ENCODE results near the gene RPS27L. TPM values are rescaled to one million over a fixed set of nuclear protein-coding genes. Genes with fewer than 3 reads are reported as not detected.
"Not testable (repeated sequence)": the region's sequence is repeated elsewhere in the genome, so short reads cannot be mapped to it uniquely, and the experiment has no call there.

Gene RPS27L
- total and polyA plus RNA-seq, 9 of the 15 experiments (the other 6 are each of a cell fraction or from before 2014, with no cell fraction given): 72.2 to 382 (median 116) TPM

GRCh38 chr15:63105354-63105753 lies 51.9 kb downstream of the RPS27L start:
- H3K9me1 ChIP-seq (ENCODE audit: control insufficient read depth, insufficient read depth, low read length); H4K20me1 ChIP-seq (replicated peaks; ENCODE audit: control insufficient read depth, insufficient read depth, low read length); FAIRE-seq; H3K27me3 ChIP-seq (ENCODE audit: control insufficient read depth in 2 of 2, insufficient read depth in 2 of 2, low read length in 2 of 2); in situ Hi-C loops (cut with MboI); ATAC-seq; DNase-seq (ENCODE audit: extremely low read depth in 1 of 4, low spot score in 3 of 4); POLR2A ChIA-PET; CTCF ChIA-PET (ENCODE audit: low intra/inter-chr PET ratio); H3K4me2 ChIP-seq (ENCODE audit: insufficient read depth, low read length); H3K9me3 ChIP-seq (replicated peaks; ENCODE audit: control insufficient read depth, insufficient read depth, low read depth, low read length); H3K27ac ChIP-seq (ENCODE audit: extremely low read depth, low read depth, low read length); intact Hi-C loops (cut with micrococcal nuclease); H3K9ac ChIP-seq (ENCODE audit: insufficient read depth in 1 of 2, low read depth in 2 of 2, low read length in 2 of 2); H3K4me3 ChIP-seq; H3K79me2 ChIP-seq (ENCODE audit: control insufficient read depth, insufficient read depth, low read length); H3K36me3 ChIP-seq (ENCODE audit: control insufficient read depth, insufficient read depth, low read length); BruUV-seq (replicated peaks); H2AFZ ChIP-seq (ENCODE audit: low read depth, low read length): not testable (repeated sequence)
- peak; percentile 65 for TF ChIP-seq NFYB (IDR thresholded peaks at IDR 0.05; ENCODE audit: extremely low read depth, insufficient read length)
- TF ChIP-seq C11orf30 (IDR thresholded peaks at IDR 0.05; ENCODE audit: low read depth): 0 out of 2 replicates have a peak, but pooled peaks have one; percentile 17
- peak; percentile 39; the same call in 1 of the 2 replicates for TF ChIP-seq ZNF316 (IDR thresholded peaks at IDR 0.05)
- TF ChIP-seq RBM25 (IDR thresholded peaks at IDR 0.05; ENCODE audit: low read depth, low read length, severe bottlenecking): peak; percentile 47
- H3K4me1 ChIP-seq (replicated peaks in 1 of 2; ENCODE audit: control insufficient read depth in 2 of 2, insufficient read depth in 2 of 2, low read length in 2 of 2): peaks cover 0 to 16% of the 10 kb centered on the region in 2 experiments; a peak in 4 of 5 replicates
- 39% methylated on average over 8 of the region's 8 CpGs for whole genome bisulfite sequencing (ENCODE audit: insufficient coverage, low coverage, missing lambda C conversion rate)

- WGBS (ENCODE audit: insufficient coverage, low coverage, missing lambda C conversion rate): 51% methylated on average over 7 of the region's 7 CpGs
- no peak for ATAC-seq
Measured at GRCh38 chr15:63104727-63105126, 52.5 kb downstream of the RPS27L start.

More at GRCh38 chr15:63104727-63105126, 52.5 kb downstream of the RPS27L start:
- H3K27me3 ChIP-seq (ENCODE audit: control insufficient read depth in 2 of 2, insufficient read depth in 2 of 2, low read length in 2 of 2): no peaks in the 10 kb centered on the region
- H3K4me3 ChIP-seq: no peak overlapping the region
- TF ChIP-seq CEBPG (CRISPR knock-in tag; IDR thresholded peaks at IDR 0.05) (no peak), CEBPG (tag; conservative IDR thresholded peaks at IDR 0.05 in 1 of 2, IDR thresholded peaks at IDR 0.05 in 1 of 2) (0 out of 4 replicates have a peak, but pooled peaks of 1 of the 2 experiments have one; percentile 11), PTTG1 (tag; IDR thresholded peaks at IDR 0.05; ENCODE audit: low read depth) (no peak), CLOCK (CRISPR knock-in tag; IDR thresholded peaks at IDR 0.05; ENCODE audit: borderline replicate concordance) (no peak)
- no peaks in the 10 kb centered on the region for H3K79me2 ChIP-seq (ENCODE audit: control insufficient read depth, insufficient read depth, low read length)
- no peak overlapping the region for H3K27ac ChIP-seq (ENCODE audit: extremely low read depth, low read depth, low read length)
- CTCF ChIA-PET (ENCODE audit: low intra/inter-chr PET ratio): no interaction called here
- no peak overlapping the region for H3K9ac ChIP-seq (ENCODE audit: insufficient read depth in 1 of 2, low read depth in 2 of 2, low read length in 2 of 2)
- no peaks in the 10 kb centered on the region for H3K9me1 ChIP-seq (ENCODE audit: control insufficient read depth, insufficient read depth, low read length)
- H3K4me1 ChIP-seq (replicated peaks in 1 of 2; ENCODE audit: control insufficient read depth in 2 of 2, insufficient read depth in 2 of 2, low read length in 2 of 2): peaks cover 0 to 12% of the 10 kb centered on the region in 2 experiments; a peak in 2 of 5 replicates
- intact Hi-C loops (cut with micrococcal nuclease): no loop called here
- DNase-seq (ENCODE audit: extremely low read depth in 1 of 4, low spot score in 3 of 4) (no peak), FAIRE-seq (no peak)
- H2AFZ ChIP-seq (ENCODE audit: low read depth, low read length): no peak overlapping the region
- no peaks in the 10 kb centered on the region for H4K20me1 ChIP-seq (replicated peaks; ENCODE audit: control insufficient read depth, insufficient read depth, low read length)
- no TSS peak for BruUV-seq (replicated peaks)
- POLR2A ChIA-PET: no interaction called here
- in situ Hi-C loops (cut with MboI): no loop called here
- no peaks in the 10 kb centered on the region for H3K36me3 ChIP-seq (ENCODE audit: control insufficient read depth, insufficient read depth, low read length)
- H3K9me3 ChIP-seq (replicated peaks; ENCODE audit: control insufficient read depth, insufficient read depth, low read depth, low read length): peaks cover 7% of the 10 kb centered on the region
- no peak overlapping the region for H3K4me2 ChIP-seq (ENCODE audit: insufficient read depth, low read length)

Measured in K562 (cell line).